Fibroblast of pulmonary artery (primary cell): Measurements from ENCODE around the gene ADAMTS18.

Experiments
- DNase-seq: peaks from one replicate; pipeline ENCODE4 v3.0.0-alpha.2; 2010; ENCODE audit warnings: low read depth
- H3K4me3 ChIP-seq: replicated peaks from 2 replicates; pipeline ENCODE4 v1.5.1; 2011; ENCODE audit warnings: low read depth, mild to moderate bottlenecking, control low read depth, low read length, moderate library complexity
- CTCF ChIP-seq: IDR thresholded peaks from 2 replicates; pipeline ENCODE4 v1.5.1; 2011; ENCODE audit warnings: mild to moderate bottlenecking, control low read depth, low read length, inconsistent platforms; ENCODE audit errors: missing control alignments

ADAMTS18 gene

DNA sequence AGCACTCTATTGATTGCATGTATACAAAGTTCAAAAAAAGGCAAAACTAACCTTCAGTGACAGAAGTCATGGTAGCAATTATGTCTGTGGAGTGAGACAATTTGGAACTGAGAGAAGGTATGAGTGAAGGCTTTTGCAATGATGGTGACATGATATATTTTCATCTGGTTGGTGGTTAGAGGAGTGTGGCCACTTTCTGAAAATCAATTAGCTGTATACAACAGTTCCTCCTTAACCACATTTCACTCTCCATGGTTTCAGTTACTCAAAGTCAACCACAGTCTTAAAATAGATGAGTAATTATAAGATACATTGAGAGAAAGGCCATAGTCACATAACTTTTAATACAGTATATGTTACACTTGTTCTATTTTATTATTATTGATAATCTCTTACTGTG lies 26.2 kb downstream of the ADAMTS18 start:
- TF ChIP-seq CTCF = no peak
- no peak overlapping the region for H3K4me3 ChIP-seq
- DNase-seq = no peak

DNA sequence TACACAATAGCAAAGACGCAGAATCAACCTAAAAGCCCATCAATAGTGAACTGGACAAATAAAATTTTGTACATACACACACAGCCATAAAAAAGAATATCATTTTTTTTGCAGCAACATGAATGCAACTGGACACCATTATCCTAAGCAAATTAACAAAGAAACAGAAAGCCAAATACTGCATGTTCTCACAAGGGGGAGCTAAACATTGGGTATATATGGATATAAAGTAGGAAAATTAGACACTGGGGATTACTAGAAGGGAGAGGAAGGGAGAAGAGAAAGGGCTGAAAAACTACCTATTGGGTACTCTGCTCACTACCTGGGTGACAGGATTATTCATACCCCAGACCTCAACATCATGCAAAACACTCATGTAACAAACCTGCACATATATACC lies 28.2 kb downstream of the ADAMTS18 start:
- TF ChIP-seq CTCF = peak; percentile 35
- no peak for DNase-seq
- H3K4me3 ChIP-seq = no peak overlapping the region

DNA sequence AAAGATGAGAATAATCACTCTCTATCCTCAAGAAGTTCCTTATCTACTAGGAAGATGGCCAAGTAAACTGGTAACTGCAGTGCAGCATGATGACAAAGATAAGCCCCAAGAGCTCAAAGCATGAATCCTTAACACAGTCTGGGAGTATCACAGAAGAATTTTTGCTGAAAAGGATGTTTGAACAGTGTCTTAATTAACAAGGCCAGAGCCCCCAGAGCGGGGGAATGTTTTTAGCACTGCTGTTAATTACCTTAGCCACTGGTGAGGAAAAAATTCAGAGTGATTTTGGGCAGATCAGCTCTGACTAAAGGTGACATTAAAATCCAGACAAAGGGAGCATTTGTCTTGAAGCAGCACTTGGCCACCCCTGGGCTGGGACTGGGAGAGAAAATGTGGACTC lies 30.1 kb downstream of the ADAMTS18 start:
- TF ChIP-seq CTCF = no peak
- no peak overlapping the region for H3K4me3 ChIP-seq
- no peak for DNase-seq

GRCh38 chr16:77403732-77404131 lies 31.1 kb downstream of the ADAMTS18 start:
- no peak overlapping the region for H3K4me3 ChIP-seq
- DNase-seq = no peak
- TF ChIP-seq CTCF = no peak

DNA sequence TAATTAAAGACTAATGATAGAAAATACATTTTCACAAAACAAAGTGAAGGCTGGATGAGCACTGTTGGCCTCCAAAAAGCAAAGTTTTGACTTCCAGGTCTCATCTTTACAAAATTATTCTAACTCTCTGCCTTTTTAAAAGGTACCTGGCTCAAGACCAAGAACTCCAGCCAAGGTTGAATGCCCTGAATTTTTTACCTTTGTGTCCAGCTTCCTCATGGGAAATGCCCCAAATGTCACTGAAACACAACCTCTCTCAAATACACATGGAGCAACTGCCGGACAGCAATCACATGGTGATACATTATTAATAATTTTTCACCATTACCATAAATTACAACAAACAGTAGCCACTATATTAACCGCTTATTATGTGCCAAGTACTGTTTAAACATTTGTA lies 32.2 kb downstream of the ADAMTS18 start:
- H3K4me3 ChIP-seq = no peak overlapping the region
- no peak for TF ChIP-seq CTCF
- no peak for DNase-seq

DNA sequence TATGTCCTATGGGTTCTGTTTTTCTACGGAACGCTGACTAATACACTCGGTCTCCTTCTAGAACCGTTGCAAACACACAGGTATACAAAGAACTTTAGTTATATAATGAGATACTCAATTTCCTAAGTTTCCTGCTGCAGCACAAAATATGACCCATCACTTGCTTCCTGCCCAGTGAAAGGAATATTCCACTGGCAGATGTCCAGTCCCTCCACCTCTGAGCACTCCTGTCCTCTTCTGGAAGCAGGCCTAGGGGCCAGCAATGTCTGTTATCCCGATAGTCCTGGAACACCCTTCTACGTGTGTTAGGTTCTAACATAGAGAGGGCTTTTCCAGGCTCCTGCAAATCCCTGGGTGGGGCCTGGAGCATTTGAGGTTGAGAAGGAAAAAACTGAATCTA lies 32.7 kb downstream of the ADAMTS18 start:
- TF ChIP-seq CTCF = no peak
- no peak overlapping the region for H3K4me3 ChIP-seq
- DNase-seq = no peak

DNA sequence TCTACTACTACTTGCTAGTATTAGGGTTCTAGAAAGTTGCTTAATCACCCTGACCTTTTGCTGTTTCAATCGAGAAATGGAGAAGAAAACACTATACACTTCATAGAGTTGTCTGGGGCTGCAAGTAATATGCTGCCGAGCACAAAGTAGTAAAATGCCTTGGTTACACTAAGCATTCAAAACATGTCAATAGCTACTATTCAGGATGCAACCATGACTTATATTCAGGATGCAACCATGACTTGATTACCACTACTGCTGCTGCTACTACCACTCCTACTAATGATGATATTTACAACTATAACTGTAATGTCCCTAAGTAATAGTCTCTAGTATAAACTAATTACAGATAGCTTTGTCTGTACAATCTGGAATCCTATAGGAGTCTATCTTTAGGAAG lies 35.3 kb downstream of the ADAMTS18 start:
- no peak overlapping the region for H3K4me3 ChIP-seq
- TF ChIP-seq CTCF = no peak
- DNase-seq = no peak
